Fibroblast of pulmonary artery (primary cell): ENCODE data around the gene NPL.

Experiments used
- DNase-seq: peaks from one replicate; pipeline ENCODE4 v3.0.0-alpha.2; 2010; ENCODE audit warnings: low read depth
- H3K4me3 ChIP-seq: replicated peaks from 2 replicates; pipeline ENCODE4 v1.5.1; 2011; ENCODE audit warnings: low read depth, mild to moderate bottlenecking, control low read depth, low read length, moderate library complexity
- CTCF ChIP-seq: IDR thresholded peaks from 2 replicates; pipeline ENCODE4 v1.5.1; 2011; ENCODE audit warnings: mild to moderate bottlenecking, control low read depth, low read length, inconsistent platforms; ENCODE audit errors: missing control alignments

NPL gene

GRCh38 chr1:182779530-182779929, 10.0 kb upstream of the NPL start:
- no peak for TF ChIP-seq CTCF
- no peak overlapping the region for H3K4me3 ChIP-seq
- DNase-seq = no peak

DNA sequence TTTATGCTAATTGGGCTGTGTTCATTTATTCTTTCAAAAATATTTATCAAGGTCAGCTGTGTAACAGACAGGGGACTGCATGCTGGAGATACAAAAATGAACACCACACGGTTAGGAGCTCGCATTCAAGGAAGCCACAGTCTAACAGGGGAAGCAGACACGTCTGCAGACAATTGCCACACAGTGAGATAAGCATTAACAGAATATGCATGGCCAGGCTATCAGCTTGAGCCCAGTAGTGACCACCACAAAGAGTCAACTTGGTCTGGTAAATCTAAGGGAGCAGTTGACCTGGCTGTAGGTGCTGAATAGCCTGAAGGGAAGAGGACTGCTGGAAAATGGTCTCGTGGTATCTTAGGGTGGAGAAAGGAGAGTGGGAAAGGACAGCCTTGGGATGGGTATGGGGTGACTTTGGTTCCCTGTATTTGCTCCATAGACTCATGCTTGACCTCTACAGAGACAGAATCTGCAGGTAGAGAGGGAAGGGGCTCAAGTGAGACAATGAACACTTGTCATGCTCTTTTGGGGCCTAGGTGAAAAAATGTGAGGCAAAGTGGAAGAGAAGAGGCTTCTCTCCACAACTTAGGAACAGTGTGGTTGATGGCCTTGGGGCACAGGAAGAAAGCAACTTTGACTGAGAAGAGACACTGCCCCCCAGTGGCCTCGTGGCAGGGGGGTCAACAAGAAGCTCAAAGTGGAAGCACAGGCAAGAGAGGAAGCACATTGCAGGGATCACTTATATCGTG, 7.6 kb upstream of the NPL start:
- peak; percentile 71 for TF ChIP-seq CTCF
- DNase-seq = peak; percentile 70

GRCh38 chr1:182782587-182782913, 7.0 kb upstream of the NPL start:
- no peak overlapping the region for H3K4me3 ChIP-seq

More for the DNA sequence above, 7.6 kb upstream of the NPL start:
- H3K4me3 ChIP-seq = no peak overlapping the region

GRCh38 chr1:182783068-182783467, 6.5 kb upstream of the NPL start:
- no peak for DNase-seq
- no peak overlapping the region for H3K4me3 ChIP-seq
- peak; percentile 1 for TF ChIP-seq CTCF

More at GRCh38 chr1:182782587-182782913, 7.0 kb upstream of the NPL start:
- DNase-seq = no peak
- TF ChIP-seq CTCF = no peak

DNA sequence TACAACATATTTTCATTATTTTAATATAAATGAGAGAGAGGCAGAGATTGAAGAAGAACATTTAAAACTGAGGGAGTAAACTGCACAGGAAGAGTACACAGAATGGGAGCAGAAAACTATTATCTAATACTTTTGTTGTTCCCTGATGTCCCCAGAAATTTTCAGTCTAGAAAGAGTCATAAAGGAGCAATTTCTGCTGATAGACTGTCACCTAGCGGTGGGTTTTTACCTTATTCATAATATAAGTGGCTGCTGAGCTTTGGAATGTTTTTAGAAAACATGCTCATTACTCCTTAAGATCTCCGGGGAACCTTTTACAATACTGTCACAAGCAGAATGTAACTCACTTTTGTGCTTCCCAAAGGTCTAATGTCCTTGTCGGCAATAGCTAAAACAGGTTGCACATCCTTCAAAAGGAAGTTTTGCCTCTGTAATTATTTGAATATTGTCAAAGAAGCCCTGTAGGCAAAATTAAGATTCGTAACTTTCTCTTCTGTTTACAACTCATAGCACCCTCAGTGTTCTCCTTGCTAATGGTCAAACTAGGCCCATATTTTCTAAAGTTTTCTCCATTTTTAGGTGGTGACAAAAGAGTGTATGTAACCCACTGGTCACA, 4.9 kb upstream of the NPL start:
- peak; percentile 71 for DNase-seq
- H3K4me3 ChIP-seq = no peak overlapping the region
- peak; percentile 79 for TF ChIP-seq CTCF

GRCh38 chr1:182785181-182785580, 4.4 kb upstream of the NPL start:
- no peak overlapping the region for H3K4me3 ChIP-seq
- TF ChIP-seq CTCF = no peak
- DNase-seq = no peak
